HepG2 (cell line): ENCODE results near the gene ADAM22. TPM values are rescaled to one million over a fixed set of nuclear protein-coding genes. Genes with fewer than 3 reads are reported as not detected.
"Not testable (repeated sequence)": the region's sequence is repeated elsewhere in the genome, so short reads cannot be mapped to it uniquely, and the experiment has no call there.

Source experiments
- ATAC-seq: fragments of 200-7000 bp; cut with Tn5 transposase; 3 replicates; pipeline ENCODE4 v1.9.1; 2020; ENCODE audit warnings: mild to moderate bottlenecking, moderate library complexity
- BruUV-seq: library from RNA; stranded (reverse); fragments of 400-500 nt; replicated peaks from 2 replicates; lab custom pipeline; 2021; lab: Mats Ljungman, UMichigan
- CTCF ChIA-PET: fragments of 300-600 bp; formaldehyde crosslinking; extraction: SDS; loops from one replicate; lab custom pipeline; 2021; ENCODE audit warnings: low total read pairs, inconsistent platforms, low intra/inter-chr PET ratio; lab: Yijun Ruan, JAX
- POLR2A ChIA-PET: fragments of 350-600 bp; sonication (Branson Sonifier 250); formaldehyde crosslinking; loops from one replicate; lab custom pipeline; 2020; ENCODE audit warnings: antibody characterized with exemption, inconsistent platforms; lab: Yijun Ruan, JAX
- DNase-seq: peaks from one replicate; pipeline ENCODE4 v3.0.0-alpha.2; 2015; ENCODE audit warnings: low spot score
- FAIRE-seq: peaks from 3 replicates; lab custom pipeline; 2011; peaks lifted over from hg19 to GRCh38; lab: Jason Lieb, UNC
- H2AFZ ChIP-seq: one replicate; pipeline ENCODE4 v1.6.1; 2011; ENCODE audit warnings: low read length, inconsistent platforms
- H3K27ac ChIP-seq: fragments of 300-600 bp; 3 replicates; pipeline ENCODE4 v1.8.0; 2011; ENCODE audit warnings: mixed run types, mild to moderate bottlenecking, mixed read lengths, low read length, inconsistent platforms; ENCODE audit not compliant: insufficient read depth; ENCODE audit errors: extremely low read length
- H3K27me3 ChIP-seq, 2 experiments: fragments of 200-600 bp in 1 of 2; 2 replicates in 1 of 2; 3 replicates in 1 of 2; pipeline versions ENCODE4 v1.6.0 to v1.8.0; 2011; ENCODE audit warnings: low read length in 2 of 2, mild to moderate bottlenecking in 2 of 2, moderate library complexity in 2 of 2, inconsistent platforms in 1 of 2; ENCODE audit not compliant: insufficient read depth in 2 of 2, control insufficient read depth in 1 of 2
- H3K36me3 ChIP-seq, 2 experiments: fragments of 200-600 bp in 1 of 2; replicated peaks in 1 of 2; 2 replicates in 1 of 2; 3 replicates in 1 of 2; pipeline versions ENCODE4 v1.5.1 to v1.8.0; 2011; ENCODE audit warnings: low read length in 2 of 2, inconsistent platforms in 1 of 2; ENCODE audit not compliant: insufficient read depth in 2 of 2, control insufficient read depth in 1 of 2
- H3K4me1 ChIP-seq: 2 replicates; pipeline ENCODE4 v1.5.1; 2012; ENCODE audit warnings: low read length, inconsistent platforms; ENCODE audit not compliant: insufficient read depth
- H3K4me2 ChIP-seq: 2 replicates; pipeline ENCODE4 v1.6.0; 2011; ENCODE audit warnings: low read depth, low read length, inconsistent platforms
- H3K4me3 ChIP-seq, 3 experiments: fragments of 200-600 bp in 1 of 3; sonication (generic), shearing (Covaris generic) in 1 of 3; replicated peaks in 1 of 3; 2 replicates each; pipeline ENCODE4 v1.5.1; 2011 to 2016; ENCODE audit warnings: low read length in 3 of 3, inconsistent platforms in 2 of 3, low read depth in 2 of 3, mild to moderate bottlenecking in 2 of 3, control low read depth in 1 of 3, mixed read lengths in 1 of 3; ENCODE audit not compliant: insufficient read depth in 1 of 3
- H3K79me2 ChIP-seq: one replicate; pipeline ENCODE4 v1.6.1; 2011; ENCODE audit warnings: low read length, inconsistent platforms; ENCODE audit not compliant: insufficient read depth
- H3K9ac ChIP-seq: 2 replicates; pipeline ENCODE4 v1.6.0; 2011; ENCODE audit warnings: mild to moderate bottlenecking, low read depth, low read length, inconsistent platforms; ENCODE audit not compliant: insufficient read depth
- H3K9me3 ChIP-seq: 2 replicates; pipeline ENCODE4 v1.5.1; 2012; ENCODE audit warnings: mild to moderate bottlenecking, low read length
- H4K20me1 ChIP-seq: 2 replicates; pipeline ENCODE4 v1.6.0; 2011; ENCODE audit warnings: inconsistent platforms, mild to moderate bottlenecking, low read length, moderate library complexity; ENCODE audit not compliant: insufficient read depth
- ARID5B ChIP-seq: IDR thresholded peaks from 2 replicates; pipeline ENCODE4 v1.4.0; 2020; ENCODE audit warnings: mild to moderate bottlenecking, missing genetic modification reagents
- FOXA1 ChIP-seq, 2 experiments: fragments of 450-650 bp in 1 of 2; sonication (generic) in 1 of 2; formaldehyde crosslinking in 1 of 2; IDR thresholded peaks; 2 replicates each; pipeline versions ENCODE4 v1.4.0 to v1.6.1; 2016 to 2020; ENCODE audit warnings: missing genetic modification reagents in 1 of 2
- FOXA3 ChIP-seq: IDR thresholded peaks from 2 replicates; pipeline ENCODE4 v1.6.1; 2016; ENCODE audit warnings: missing genetic modification reagents, missing compliant biosample characterization
- GATAD2A ChIP-seq: IDR thresholded peaks from 2 replicates; pipeline ENCODE4 v1.6.1; 2016
- ZGPAT ChIP-seq: IDR thresholded peaks from 2 replicates; pipeline ENCODE4 v1.6.1; 2016; ENCODE audit warnings: mild to moderate bottlenecking
- ZNF12 ChIP-seq: sonication (generic); formaldehyde crosslinking; IDR thresholded peaks from 2 replicates; pipeline ENCODE4 v1.5.0; 2020; ENCODE audit warnings: missing genetic modification reagents
- WGBS: methylation state at CpG from one replicate; pipeline ENCODE4 v1.1.6; 2017; ENCODE audit warnings: low lambda C conversion rate; 5-methylcytosine and 5-hydroxymethylcytosine counted together
- in situ Hi-C: cut with HindIII; loops from 2 replicates; pipeline ENCODE4 v1.10.0; 2017; ENCODE audit warnings: low pct_unique_long_range_greater_than_20kb; ENCODE audit not compliant: extremely low pct_ligation_motif_present
- intact Hi-C: fragments of 100-400 bp; cut with micrococcal nuclease; formaldehyde crosslinking; loops from one replicate; pipeline ENCODE4 v1.10.0; 2022; ENCODE audit not compliant: unreplicated experiment
- polyA plus RNA-seq, 8 experiments: library from polyadenylated mRNA; depleted of rRNA in 3 of 8; stranded (reverse) in 7 of 8; unstranded in 1 of 8; fragments of >200 nt; fragmentation: Illumina TruSeq in 4 of 8; extraction: Trizol in 4 of 8; gene quantifications; 2 replicates each; pipeline versions ENCODE4 v1.2.1 to v1.2.3, GENCODE V29; 2011 to 2016; ENCODE audit warnings: low read depth in 4 of 8, missing spikeins in 1 of 8, mixed read lengths in 1 of 8; ENCODE audit not compliant: insufficient read depth in 1 of 8
- total RNA-seq, 5 experiments: library from RNA; depleted of rRNA; stranded (reverse); fragments of >200 nt; fragmentation: Illumina TruSeq; extraction: Trizol; gene quantifications; 2 replicates each; pipeline ENCODE4 v1.2.3, GENCODE V29; 2016; ENCODE audit warnings: low read depth in 1 of 5

Gene ADAM22
- total and polyA plus RNA-seq, 2 of the 13 experiments (the other 11 are each of a cell fraction or from before 2014, with no cell fraction given) = 1.9 to 6.7 TPM

GRCh38 chr7:87907136-87907906 is 26.7 kb upstream of the ADAM22 start:
- POLR2A ChIA-PET, H2AFZ ChIP-seq: not testable (repeated sequence)

GRCh38 chr7:87908814-87909213 is 25.2 kb upstream of the ADAM22 start:
- H3K9me3 ChIP-seq, intact Hi-C loops, H3K4me2 ChIP-seq, POLR2A ChIA-PET, in situ Hi-C loops, DNase-seq, CTCF ChIA-PET, H3K27me3 ChIP-seq, H3K27ac ChIP-seq, ATAC-seq, H3K4me3 ChIP-seq, BruUV-seq, H3K9ac ChIP-seq, H4K20me1 ChIP-seq, H3K79me2 ChIP-seq, H2AFZ ChIP-seq, FAIRE-seq: not testable (repeated sequence)
- Histone ChIP-seq H3K4me1 (peaks cover 22% of the 10 kb centered on the region), H3K36me3 (peaks cover 4 to 17% of the 10 kb centered on the region in 2 experiments; a peak in 2 of 5 replicates)
- WGBS = 97% methylated on average over 4 of the region's 4 CpGs

More at GRCh38 chr7:87907136-87907906, 26.7 kb upstream of the ADAM22 start:
- FAIRE-seq; in situ Hi-C loops; intact Hi-C loops; H3K9me3 ChIP-seq; H3K27me3 ChIP-seq; H3K9ac ChIP-seq; DNase-seq; H3K4me2 ChIP-seq; H4K20me1 ChIP-seq; H3K27ac ChIP-seq; H3K79me2 ChIP-seq; CTCF ChIA-PET; H3K4me3 ChIP-seq; BruUV-seq; TF ChIP-seq FOXA1 (IDR thresholded peaks at IDR 0.05): not testable (repeated sequence)
- peaks cover 4 to 29% of the 10 kb centered on the region in 2 experiments; a peak in 3 of 5 replicates for H3K36me3 ChIP-seq
- H3K4me1 ChIP-seq = peaks cover 22% of the 10 kb centered on the region
- TF ChIP-seq ARID5B (CRISPR knock-in tag) (peak; percentile 55; the same call in 1 of the 2 replicates), ZGPAT (CRISPR knock-in tag) (0 out of 2 replicates have a peak, but pooled peaks have one; percentile 13), ZNF12 (CRISPR knock-in tag) (0 out of 2 replicates have a peak, but pooled peaks have one; percentile 14), FOXA1 (CRISPR knock-in tag; IDR thresholded peaks at IDR 0.05) (peak; percentile 21; the same call in 1 of the 2 replicates), GATAD2A (CRISPR knock-in tag) (peak; percentile 39; the same call in 1 of the 2 replicates), FOXA3 (peak; percentile 41; the same call in 1 of the 2 replicates)
- ATAC-seq = 0 out of 3 replicates have a peak, but pooled peaks have one; percentile 23
- WGBS = 95% methylated on average over 3 of the region's 3 CpGs
